Left lung (tissue), 10 donors: Measurements from ENCODE around the gene DOCK4. TPM values are rescaled to one million over a fixed set of nuclear protein-coding genes. Genes with fewer than 3 reads are reported as not detected.

Experiments used
- ATAC-seq: fragments of 200-7000 bp; cut with Tn5 transposase; one replicate; pipeline ENCODE4 v1.9.1; 2020; ENCODE audit warnings: moderate library complexity
- DNase-seq, 4 donors: peaks; one replicate each; pipeline ENCODE4 v3.0.0-alpha.2; 2013 to 2020
- H3K27ac ChIP-seq, 2 donors: fragments of 200-600 bp; sonication (generic) in 1 of 2; one replicate each; pipeline versions ENCODE4 v1.5.0 to v1.8.0; 2020 to 2021
- H3K27me3 ChIP-seq, 2 donors: fragments of 200-600 bp; sonication (generic) in 1 of 2; one replicate each; pipeline versions ENCODE4 v1.5.0 to v1.8.0; 2020 to 2021
- H3K36me3 ChIP-seq, 2 donors: fragments of 200-600 bp; sonication (generic) in 1 of 2; one replicate each; pipeline versions ENCODE4 v1.5.0 to v1.8.0; 2020 to 2021
- H3K4me1 ChIP-seq, 2 donors: fragments of 200-600 bp; one replicate each; pipeline ENCODE4 v1.8.0; 2021
- H3K4me3 ChIP-seq, 2 donors: fragments of 200-600 bp; sonication (generic) in 1 of 2; one replicate each; pipeline versions ENCODE4 v1.5.0 to v1.8.0; 2020 to 2021; ENCODE audit warnings: mild to moderate bottlenecking in 1 of 2
- H3K9me3 ChIP-seq, 2 donors: fragments of 200-600 bp; sonication (generic) in 1 of 2; one replicate each; pipeline versions ENCODE4 v1.5.0 to v1.8.0; 2020 to 2021
- intact Hi-C, 2 donors: fragments of 100-400 bp; cut with DNase I; formaldehyde crosslinking; loops; one replicate each; pipeline versions ENCODE4 v1.11.2 to v1.14.2; 2022
- polyA plus RNA-seq, 6 donors: library from polyadenylated mRNA; unstranded; fragments of 120-200 nt; gene quantifications; one replicate each; pipeline ENCODE4 v1.2.1, GENCODE V29; 2013; ENCODE audit not compliant: insufficient read length in 6 of 6
- total RNA-seq, 2 donors: library from RNA; stranded (reverse); fragmentation: NEBNext Ultra II Directional; extraction: Animal tissue kit (Norgen Biotek cat#: 25700); gene quantifications; one replicate each; pipeline ENCODE4 v1.2.1, GENCODE V29; 2021
- TF ChIP-seq, protein P1 (sequence below), 2 donors: fragments of 200-600 bp; sonication (generic) in 1 of 2; IDR thresholded peaks; one replicate each; pipeline versions ENCODE4 v1.5.0 to v1.8.0; 2021; ENCODE audit warnings: antibody characterized with exemption in 2 of 2
- donor health status: DM: no; HTN: yes; CAD: no.
- donor health status: DM: no; HTN: no; CAD: no.

The DOCK4 gene
- total and polyA plus RNA-seq, 8 donors: 38.9 to 64.3 (median 52.5) TPM

DNA sequence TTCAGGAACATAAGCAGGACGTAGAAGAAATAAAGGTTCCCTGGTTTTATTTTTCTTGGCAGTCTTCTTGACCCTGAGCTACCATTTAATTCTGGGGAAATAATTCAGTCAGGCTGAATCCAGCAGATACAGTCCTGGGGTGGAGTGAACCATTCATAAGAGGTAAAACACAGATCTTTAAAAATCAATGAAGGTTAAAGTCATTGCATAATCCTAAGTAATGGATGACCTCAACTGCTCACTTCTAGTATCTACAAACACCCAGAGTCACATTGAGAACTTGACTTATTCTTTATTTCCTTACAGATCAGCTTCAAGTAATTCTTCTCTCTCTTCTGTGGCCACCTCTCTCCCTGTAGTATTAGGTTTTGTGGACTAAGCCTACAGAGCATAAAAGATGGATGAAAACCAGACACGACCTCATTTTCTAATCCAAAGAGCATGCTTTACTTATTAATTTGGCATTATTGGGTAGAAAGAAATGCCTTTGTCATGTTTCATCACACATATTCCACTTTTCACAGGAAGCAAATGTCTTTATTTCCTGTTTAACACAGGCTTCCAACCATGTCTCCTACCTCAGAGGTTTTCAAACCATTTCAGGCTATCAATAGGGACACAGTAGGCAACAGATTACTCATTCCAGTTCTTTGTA, 461.6 kb downstream of the DOCK4 start:
- intact Hi-C loops: no loop called here
- Histone ChIP-seq H3K4me3 (no peak overlapping the region), H3K9me3 (no peaks in the 10 kb centered on the region), H3K36me3 (peaks cover 0 to 16% of the 10 kb centered on the region in 2 donors), H3K27me3 (no peaks in the 10 kb centered on the region), H3K27ac (no peak overlapping the region), H3K4me1 (no peaks in the 10 kb centered on the region)
- DNase-seq (no peak), ATAC-seq (no peak)
- TF ChIP-seq, protein P1, sequence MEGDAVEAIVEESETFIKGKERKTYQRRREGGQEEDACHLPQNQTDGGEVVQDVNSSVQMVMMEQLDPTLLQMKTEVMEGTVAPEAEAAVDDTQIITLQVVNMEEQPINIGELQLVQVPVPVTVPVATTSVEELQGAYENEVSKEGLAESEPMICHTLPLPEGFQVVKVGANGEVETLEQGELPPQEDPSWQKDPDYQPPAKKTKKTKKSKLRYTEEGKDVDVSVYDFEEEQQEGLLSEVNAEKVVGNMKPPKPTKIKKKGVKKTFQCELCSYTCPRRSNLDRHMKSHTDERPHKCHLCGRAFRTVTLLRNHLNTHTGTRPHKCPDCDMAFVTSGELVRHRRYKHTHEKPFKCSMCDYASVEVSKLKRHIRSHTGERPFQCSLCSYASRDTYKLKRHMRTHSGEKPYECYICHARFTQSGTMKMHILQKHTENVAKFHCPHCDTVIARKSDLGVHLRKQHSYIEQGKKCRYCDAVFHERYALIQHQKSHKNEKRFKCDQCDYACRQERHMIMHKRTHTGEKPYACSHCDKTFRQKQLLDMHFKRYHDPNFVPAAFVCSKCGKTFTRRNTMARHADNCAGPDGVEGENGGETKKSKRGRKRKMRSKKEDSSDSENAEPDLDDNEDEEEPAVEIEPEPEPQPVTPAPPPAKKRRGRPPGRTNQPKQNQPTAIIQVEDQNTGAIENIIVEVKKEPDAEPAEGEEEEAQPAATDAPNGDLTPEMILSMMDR (IDR thresholded peaks at IDR 0.05): no peak

DNA sequence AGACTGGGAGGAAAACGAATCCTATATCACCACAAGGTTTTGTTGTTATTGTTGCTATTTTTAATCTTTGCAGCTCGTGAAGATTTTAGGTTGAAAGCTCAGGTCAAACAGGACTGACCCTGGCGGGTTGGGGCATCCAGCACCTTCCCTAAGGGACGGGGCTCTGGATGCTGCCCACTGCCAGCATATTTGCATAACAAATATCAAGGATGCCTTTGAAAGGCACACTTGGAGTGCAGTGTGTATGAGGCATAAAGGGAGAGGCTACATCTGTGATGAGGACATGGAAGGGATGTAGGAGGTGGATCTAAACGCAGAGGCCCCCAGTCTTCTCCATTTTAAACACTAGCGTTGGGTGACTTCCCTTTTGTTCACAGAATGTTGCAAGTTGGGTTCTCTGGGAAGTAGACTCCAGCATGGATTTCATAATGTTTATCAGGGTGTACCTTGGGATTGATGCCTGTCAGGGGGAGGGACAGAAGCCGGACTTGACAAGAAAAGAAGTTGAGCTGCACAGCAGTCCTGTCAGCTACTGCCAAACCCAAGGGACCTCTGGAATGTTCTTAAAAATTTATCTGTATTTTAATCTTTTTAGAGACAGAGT, 462.9 kb downstream of the DOCK4 start:
- TF ChIP-seq, protein P1 (IDR thresholded peaks at IDR 0.05): no peak
- H3K4me1 ChIP-seq: no peaks in the 10 kb centered on the region
- no peak overlapping the region for H3K27ac ChIP-seq
- H3K36me3 ChIP-seq: peaks cover 0 to 29% of the 10 kb centered on the region in 2 donors
- H3K9me3 ChIP-seq: no peaks in the 10 kb centered on the region
- H3K27me3 ChIP-seq: no peaks in the 10 kb centered on the region
- DNase-seq (no peak), ATAC-seq (no peak)
- H3K4me3 ChIP-seq: no peak overlapping the region
- intact Hi-C loops: no loop called here

DNA sequence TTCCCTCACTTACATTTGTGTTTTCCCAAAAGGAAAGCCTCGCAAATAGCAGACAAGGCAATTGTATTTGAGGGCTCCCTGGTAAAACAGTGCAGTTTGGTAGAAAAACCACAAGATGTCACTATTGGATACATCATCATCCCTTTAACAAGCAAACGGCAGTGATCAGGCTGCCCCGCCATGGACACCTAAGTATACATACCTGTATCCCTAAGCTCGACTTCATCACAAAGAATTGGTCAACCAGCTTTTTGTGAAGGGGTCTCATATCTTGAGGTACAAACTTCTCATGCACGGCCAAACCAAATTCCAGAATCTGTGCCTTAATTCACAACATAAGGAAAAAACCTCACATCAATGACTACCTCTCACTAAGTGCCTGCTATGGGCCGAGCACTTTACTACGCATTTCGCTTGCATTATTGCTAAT, 464.4 kb downstream of the DOCK4 start:
- Histone ChIP-seq H3K27me3 (no peaks in the 10 kb centered on the region), H3K4me3 (no peak overlapping the region), H3K27ac (no peak overlapping the region), H3K36me3 (peaks cover 0 to 33% of the 10 kb centered on the region in 2 donors), H3K9me3 (no peaks in the 10 kb centered on the region), H3K4me1 (no peaks in the 10 kb centered on the region)
- intact Hi-C loops: no loop called here
- TF ChIP-seq, protein P1 (IDR thresholded peaks at IDR 0.05): peak; percentile 50 to 59
- DNase-seq (peak in 1 of 4 donors; percentile 62), ATAC-seq (peak; percentile 88)

DNA sequence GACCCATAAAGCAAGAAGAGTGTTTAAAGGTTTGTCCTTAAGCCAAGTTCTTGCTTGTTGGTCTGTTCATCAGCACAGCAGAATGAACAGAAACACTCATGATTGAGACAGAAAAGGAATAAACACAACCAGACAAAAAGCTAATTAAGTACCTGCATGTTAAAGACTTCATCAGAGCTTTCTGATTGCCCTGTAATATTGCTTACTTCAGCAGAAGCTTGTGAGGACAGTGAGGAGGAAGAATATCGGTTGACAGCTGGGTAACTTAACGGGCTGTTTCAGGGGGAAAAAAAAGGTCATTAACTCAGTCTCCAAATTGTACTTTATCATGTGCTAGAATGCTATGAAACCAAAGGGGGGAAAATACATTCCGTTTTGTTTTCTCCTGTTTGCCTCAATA, 465.3 kb downstream of the DOCK4 start:
- Histone ChIP-seq H3K27me3 (no peaks in the 10 kb centered on the region), H3K27ac (no peak overlapping the region), H3K4me1 (no peaks in the 10 kb centered on the region), H3K9me3 (no peaks in the 10 kb centered on the region), H3K4me3 (no peak overlapping the region), H3K36me3 (peaks cover 0 to 33% of the 10 kb centered on the region in 2 donors)
- intact Hi-C loops: no loop called here
- TF ChIP-seq, protein P1 (IDR thresholded peaks at IDR 0.05): no peak
- DNase-seq (no peak), ATAC-seq (no peak)

DNA sequence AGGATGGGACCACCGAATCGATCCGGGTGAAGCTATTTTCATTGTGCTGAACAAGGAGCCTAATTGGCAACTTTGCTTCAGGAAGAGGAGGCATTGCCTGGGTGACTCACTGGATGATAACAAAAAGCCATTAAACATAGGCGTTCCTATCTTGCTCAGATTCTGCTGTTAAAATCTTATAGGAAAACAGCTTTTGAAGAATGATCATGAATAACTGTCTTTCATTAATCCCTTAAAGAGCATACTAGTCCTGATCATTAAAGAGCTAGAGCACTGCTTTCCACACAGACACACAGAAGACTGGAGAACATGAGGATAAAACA, 469.7 kb downstream of the DOCK4 start:
- intact Hi-C loops: no loop called here
- peaks cover 0 to 49% of the 10 kb centered on the region in 2 donors for H3K36me3 ChIP-seq

More for the DNA sequence above, 469.7 kb downstream of the DOCK4 start:
- TF ChIP-seq, protein P1 (IDR thresholded peaks at IDR 0.05): no peak
- H3K27me3 ChIP-seq: no peaks in the 10 kb centered on the region
- no peaks in the 10 kb centered on the region for H3K9me3 ChIP-seq
- no peak for DNase-seq
- no peaks in the 10 kb centered on the region for H3K4me1 ChIP-seq
- H3K27ac ChIP-seq: no peak overlapping the region
- ATAC-seq: no peak
- no peak overlapping the region for H3K4me3 ChIP-seq
